GM15510 (cell line): ENCODE data around the gene NEB.

Experiments used
- POLR2A ChIP-seq: IDR thresholded peaks from 3 replicates; pipeline ENCODE4 v1.6.1; 2011; ENCODE audit warnings: borderline replicate concordance; ENCODE audit not compliant: insufficient read length; ENCODE audit errors: extremely low read depth

The NEB gene

DNA sequence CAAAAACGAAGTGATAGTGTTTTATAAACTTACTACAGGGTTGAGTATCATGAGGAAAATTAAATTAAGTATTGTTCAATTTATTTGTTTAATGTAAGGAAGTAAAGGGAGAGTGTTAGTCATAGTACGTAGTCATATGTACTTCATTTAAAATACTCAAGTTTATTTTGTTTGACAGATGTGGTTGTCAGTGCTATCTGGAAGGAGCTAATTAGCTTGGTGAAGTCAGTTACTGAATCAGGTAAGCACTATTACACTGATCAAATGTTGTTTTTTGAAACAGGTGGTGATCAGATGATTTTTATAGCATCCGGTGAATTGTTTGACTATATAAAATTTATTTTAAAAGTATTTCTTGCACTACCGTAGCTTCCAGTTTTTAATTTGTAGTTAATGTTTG, 295.8 kb downstream of the NEB start:
- no peak for TF ChIP-seq POLR2A

DNA sequence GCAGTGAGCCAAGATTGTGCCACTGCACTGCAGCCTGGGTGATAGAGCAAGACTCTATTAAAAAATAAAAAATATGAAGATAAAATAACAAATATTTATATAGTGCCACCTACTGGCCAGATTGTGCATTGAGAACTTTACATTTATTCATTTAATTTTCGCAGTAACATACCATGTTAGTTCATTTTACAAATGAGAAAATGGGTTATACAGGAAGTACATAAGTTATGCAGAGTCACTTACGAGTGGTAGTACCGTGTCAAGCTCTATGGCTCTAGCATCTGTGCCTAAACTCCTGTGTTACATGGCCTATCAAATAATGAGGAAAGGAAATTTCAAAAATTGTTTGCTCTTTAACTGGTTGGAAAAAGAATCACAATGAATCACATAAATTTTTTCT, 296.6 kb downstream of the NEB start:
- TF ChIP-seq POLR2A, result no peak
